CD14-positive monocyte (primary cell): Measurements from ENCODE around the gene VCAM1. TPM values are rescaled to one million over a fixed set of nuclear protein-coding genes. Genes with fewer than 3 reads are reported as not detected.

Experiments used
- DNase-seq, 3 donors: peaks; one replicate each; pipeline ENCODE4 v3.0.0-alpha.2; 2011 to 2022
- H2AFZ ChIP-seq: 2 replicates; pipeline ENCODE4 v1.6.0; 2012; ENCODE audit warnings: mild to moderate bottlenecking, low read depth, low read length, inconsistent platforms; ENCODE audit not compliant: insufficient read depth, poor library complexity, severe bottlenecking
- H3K27ac ChIP-seq, 2 donors: 1 replicate in 1 of 2; 2 replicates in 1 of 2; pipeline ENCODE4 v1.5.1; 2012 to 2013; ENCODE audit warnings: low read length in 2 of 2, control low read depth in 1 of 2, inconsistent platforms in 1 of 2, low read depth in 1 of 2, mild to moderate bottlenecking in 1 of 2
- H3K27me3 ChIP-seq, 2 donors: one replicate each; pipeline versions ENCODE4 v1.6.0 to v1.6.1; 2011 to 2013; ENCODE audit warnings: low read length in 2 of 2; ENCODE audit not compliant: control insufficient read depth in 2 of 2, insufficient read depth in 2 of 2
- H3K36me3 ChIP-seq, 2 donors: replicated peaks in 1 of 2; 1 replicate in 1 of 2; 2 replicates in 1 of 2; pipeline versions ENCODE4 v1.5.1 to v1.6.1; 2012 to 2013; ENCODE audit warnings: low read length in 2 of 2, control low read depth in 1 of 2, inconsistent platforms in 1 of 2, mild to moderate bottlenecking in 1 of 2; ENCODE audit not compliant: insufficient read depth in 2 of 2, control insufficient read depth in 1 of 2
- H3K4me1 ChIP-seq, 2 donors: 1 replicate in 1 of 2; 2 replicates in 1 of 2; pipeline versions ENCODE4 v1.5.1 to v1.6.1; 2012 to 2013; ENCODE audit warnings: low read length in 2 of 2, control low read depth in 1 of 2, inconsistent platforms in 1 of 2, mild to moderate bottlenecking in 1 of 2, moderate library complexity in 1 of 2; ENCODE audit not compliant: insufficient read depth in 2 of 2, control insufficient read depth in 1 of 2
- H3K4me2 ChIP-seq: replicated peaks from 2 replicates; pipeline ENCODE3; 2012; ENCODE audit warnings: low read length, moderate library complexity, mild to moderate bottlenecking; ENCODE audit not compliant: poor library complexity, severe bottlenecking; ENCODE audit errors: extremely low read depth
- H3K4me3 ChIP-seq, 3 experiments: fragments of 200-600 bp in 1 of 3; sonication (generic) in 1 of 3; replicated peaks in 1 of 3; 1 replicate in 2 of 3; 2 replicates in 1 of 3; pipeline ENCODE4 v1.5.1; 2011 to 2013; ENCODE audit warnings: low read length in 3 of 3, mild to moderate bottlenecking in 3 of 3, control low read depth in 2 of 3, low read depth in 2 of 3, inconsistent platforms in 1 of 3, moderate library complexity in 1 of 3
- H3K79me2 ChIP-seq: 2 replicates; pipeline ENCODE4 v1.6.0; 2012; ENCODE audit warnings: mild to moderate bottlenecking, control low read depth, inconsistent platforms, low read length, moderate library complexity; ENCODE audit not compliant: insufficient read depth
- H3K9ac ChIP-seq: 2 replicates; pipeline ENCODE4 v1.6.0; 2017; ENCODE audit warnings: low read length, mild to moderate bottlenecking; ENCODE audit not compliant: insufficient read depth, poor library complexity, severe bottlenecking
- H3K9me3 ChIP-seq, 2 donors: replicated peaks in 1 of 2; 1 replicate in 1 of 2; 2 replicates in 1 of 2; pipeline versions ENCODE4 v1.5.1 to v1.6.1; 2012 to 2013; ENCODE audit warnings: low read length in 2 of 2, control low read depth in 1 of 2; ENCODE audit not compliant: control insufficient read depth in 1 of 2, insufficient read depth in 1 of 2
- H4K20me1 ChIP-seq: 2 replicates; pipeline ENCODE4 v1.6.0; 2012; ENCODE audit warnings: mild to moderate bottlenecking, low read length, control low read depth, moderate library complexity; ENCODE audit not compliant: insufficient read depth
- H3K27ac Mint-ChIP-seq, 7 donors: one replicate each; pipeline ENCODE4 v1.8.0; 2020; ENCODE audit warnings: mild to moderate bottlenecking in 7 of 7, mixed read lengths in 7 of 7, moderate library complexity in 6 of 7, inconsistent platforms in 2 of 7
- H3K27me3 Mint-ChIP-seq, 3 donors: one replicate each; pipeline ENCODE4 v1.8.0; 2021 to 2022; ENCODE audit warnings: low read depth in 3 of 3, mild to moderate bottlenecking in 3 of 3, mixed read lengths in 3 of 3, moderate library complexity in 3 of 3, inconsistent platforms in 1 of 3
- H3K36me3 Mint-ChIP-seq, 2 donors: one replicate each; pipeline ENCODE4 v1.8.0; 2020; ENCODE audit warnings: mixed read lengths in 2 of 2, inconsistent platforms in 1 of 2, mild to moderate bottlenecking in 1 of 2
- H3K4me1 Mint-ChIP-seq: one replicate; pipeline ENCODE4 v1.8.0; 2020; ENCODE audit warnings: mild to moderate bottlenecking, mixed read lengths
- H3K4me3 Mint-ChIP-seq, 2 donors: one replicate each; pipeline ENCODE4 v1.8.0; 2020; ENCODE audit warnings: mild to moderate bottlenecking in 2 of 2, mixed read lengths in 2 of 2, moderate library complexity in 1 of 2
- H3K9me3 Mint-ChIP-seq, 7 donors: one replicate each; pipeline ENCODE4 v1.8.0; 2020 to 2022; ENCODE audit warnings: mixed read lengths in 7 of 7, mild to moderate bottlenecking in 6 of 7, moderate library complexity in 6 of 7, inconsistent platforms in 2 of 7
- WGBS: methylation state at CpG from one replicate; pipeline ENCODE4 v1.1.5; 2013; ENCODE audit warnings: missing lambda C conversion rate; ENCODE audit not compliant: insufficient coverage; 5-methylcytosine and 5-hydroxymethylcytosine counted together
- intact Hi-C, 2 donors: fragments of 100-400 bp; cut with micrococcal nuclease; formaldehyde crosslinking; loops; one replicate each; pipeline versions ENCODE4 v1.15.0 to v1.15.1; 2023
- polyA plus RNA-seq, 3 donors: library from polyadenylated mRNA; depleted of rRNA in 1 of 3; unstranded in 2 of 3; stranded (reverse) in 1 of 3; fragments of 300-500 nt in 2 of 3; fragments of >200 nt in 1 of 3; fragmentation: Illumina TruSeq in 2 of 3; gene quantifications; 1 replicate in 2 of 3; 2 replicates in 1 of 3; pipeline ENCODE4 v1.2.3, GENCODE V29; 2012 to 2021
- TF ChIP-seq, protein P1 (sequence below): fragments of 200-600 bp; IDR thresholded peaks from one replicate; pipeline ENCODE4 v1.8.0; 2022; ENCODE audit warnings: antibody characterized with exemption, mild to moderate bottlenecking

VCAM1 gene
- polyA plus RNA-seq, 3 donors: not detected

GRCh38 chr1:100760511-100760910 is 41.0 kb downstream of the VCAM1 start:
- H2AFZ ChIP-seq: no peak overlapping the region

GRCh38 chr1:100762461-100762860 is 42.9 kb downstream of the VCAM1 start:
- H3K4me2 ChIP-seq: no peak overlapping the region
- no peaks in the 10 kb centered on the region for H3K9me3 ChIP-seq
- Mint-ChIP-seq H3K27ac (no peak overlapping the region), H3K36me3 (no peaks in the 10 kb centered on the region), H3K9me3 (peaks cover 0 to 4% (median 3%) of the 10 kb centered on the region in 7 donors), H3K27me3 (peaks cover 0 to 4% (median 0%) of the 10 kb centered on the region in 3 donors), H3K4me1 (peaks cover 8% of the 10 kb centered on the region), H3K4me3 (no peak overlapping the region)
- H2AFZ ChIP-seq: no peak overlapping the region
- H3K4me3 ChIP-seq: no peak overlapping the region
- no peak overlapping the region for H3K9ac ChIP-seq
- no peaks in the 10 kb centered on the region for H3K79me2 ChIP-seq
- TF ChIP-seq, protein P1, sequence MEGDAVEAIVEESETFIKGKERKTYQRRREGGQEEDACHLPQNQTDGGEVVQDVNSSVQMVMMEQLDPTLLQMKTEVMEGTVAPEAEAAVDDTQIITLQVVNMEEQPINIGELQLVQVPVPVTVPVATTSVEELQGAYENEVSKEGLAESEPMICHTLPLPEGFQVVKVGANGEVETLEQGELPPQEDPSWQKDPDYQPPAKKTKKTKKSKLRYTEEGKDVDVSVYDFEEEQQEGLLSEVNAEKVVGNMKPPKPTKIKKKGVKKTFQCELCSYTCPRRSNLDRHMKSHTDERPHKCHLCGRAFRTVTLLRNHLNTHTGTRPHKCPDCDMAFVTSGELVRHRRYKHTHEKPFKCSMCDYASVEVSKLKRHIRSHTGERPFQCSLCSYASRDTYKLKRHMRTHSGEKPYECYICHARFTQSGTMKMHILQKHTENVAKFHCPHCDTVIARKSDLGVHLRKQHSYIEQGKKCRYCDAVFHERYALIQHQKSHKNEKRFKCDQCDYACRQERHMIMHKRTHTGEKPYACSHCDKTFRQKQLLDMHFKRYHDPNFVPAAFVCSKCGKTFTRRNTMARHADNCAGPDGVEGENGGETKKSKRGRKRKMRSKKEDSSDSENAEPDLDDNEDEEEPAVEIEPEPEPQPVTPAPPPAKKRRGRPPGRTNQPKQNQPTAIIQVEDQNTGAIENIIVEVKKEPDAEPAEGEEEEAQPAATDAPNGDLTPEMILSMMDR: no peak
- no peaks in the 10 kb centered on the region for H3K36me3 ChIP-seq
- H3K27ac ChIP-seq: no peak overlapping the region
- no CpG with 5 or more reads among the region's 2 CpGs for WGBS
- no peaks in the 10 kb centered on the region for H3K27me3 ChIP-seq
- intact Hi-C loops: no loop called here
- no peaks in the 10 kb centered on the region for H4K20me1 ChIP-seq
- no peak for DNase-seq
- H3K4me1 ChIP-seq: no peaks in the 10 kb centered on the region

More at GRCh38 chr1:100760511-100760910, 41.0 kb downstream of the VCAM1 start:
- H3K36me3 Mint-ChIP-seq: no peaks in the 10 kb centered on the region
- Histone ChIP-seq H3K9me3 (no peaks in the 10 kb centered on the region), H3K79me2 (no peaks in the 10 kb centered on the region), H3K4me2 (no peak overlapping the region), H3K4me1 (no peaks in the 10 kb centered on the region), H3K27me3 (no peaks in the 10 kb centered on the region), H3K27ac (no peak overlapping the region), H3K9ac (no peak overlapping the region), H3K36me3 (no peaks in the 10 kb centered on the region), H4K20me1 (no peaks in the 10 kb centered on the region), H3K4me3 (no peak overlapping the region)
- no peak for DNase-seq
- intact Hi-C loops: no loop called here
- H3K27me3 Mint-ChIP-seq: peaks cover 0 to 4% (median 0%) of the 10 kb centered on the region in 3 donors
- no peak overlapping the region for H3K4me3 Mint-ChIP-seq
- TF ChIP-seq, protein P1: no peak
- H3K27ac Mint-ChIP-seq: no peak overlapping the region
- H3K4me1 Mint-ChIP-seq: no peaks in the 10 kb centered on the region
- H3K9me3 Mint-ChIP-seq: peaks cover 0 to 4% (median 3%) of the 10 kb centered on the region in 7 donors
